ENCODE results near the gene TTLL9. TPM values are rescaled to one million over a fixed set of nuclear protein-coding genes. Genes with fewer than 3 reads are reported as not detected.

The TTLL9 gene
- total RNA-seq, 4 donors from 2014 or later = 0.17 to 0.34 TPM; not detected in 2

- 90% methylated on average over 10 of the region's 10 CpGs for WGBS
- intact Hi-C loops (cut with DNase I) = no loop called here
- DNase-seq (ENCODE audit: extremely low spot score) = no peak
- TF ChIP-seq EP300 (IDR thresholded peaks at IDR 0.05) (no peak), CTCF (IDR thresholded peaks at IDR 0.05) (no peak), POLR2AphosphoS5 (IDR thresholded peaks at IDR 0.05) (no peak), POLR2A (IDR thresholded peaks at IDR 0.05; ENCODE audit: low read depth) (no peak)
- Histone ChIP-seq H3K27ac (replicated peaks in 1 of 4) (no peak overlapping the region), H3K27me3 (peaks cover 0 to 5% (median 0%) of the 10 kb centered on the region in 4 donors), H3K4me3 (no peak overlapping the region), H3K9me3 (no peaks in the 10 kb centered on the region), H3K36me3 (no peaks in the 10 kb centered on the region), H3K4me1 (no peaks in the 10 kb centered on the region)
Measured at GRCh38 chr20:31933698-31934097, 63.3 kb downstream of the TTLL9 start.

GRCh38 chr20:31934491-31934890 is 64.1 kb downstream of the TTLL9 start:
- H3K27ac ChIP-seq (replicated peaks in 1 of 4) = no peak overlapping the region
- no peak overlapping the region for H3K4me3 ChIP-seq
- no peaks in the 10 kb centered on the region for H3K36me3 ChIP-seq
- H3K9me3 ChIP-seq = no peaks in the 10 kb centered on the region
- H3K4me1 ChIP-seq = no peaks in the 10 kb centered on the region
- WGBS = 90% methylated on average over 12 of the region's 14 CpGs
- no peak for TF ChIP-seq CTCF (IDR thresholded peaks at IDR 0.05)
- TF ChIP-seq POLR2AphosphoS5 (IDR thresholded peaks at IDR 0.05) = no peak
- no peak for TF ChIP-seq POLR2A (IDR thresholded peaks at IDR 0.05; ENCODE audit: low read depth)
- TF ChIP-seq EP300 (IDR thresholded peaks at IDR 0.05) = no peak
- no peak for DNase-seq (ENCODE audit: extremely low spot score)
- H3K27me3 ChIP-seq = peaks cover 0 to 5% (median 0%) of the 10 kb centered on the region in 4 donors
- intact Hi-C loops (cut with DNase I) = no loop called here

- WGBS = 69% methylated on average over 7 of the region's 8 CpGs
- TF ChIP-seq POLR2A (IDR thresholded peaks at IDR 0.05; ENCODE audit: low read depth) = no peak
- TF ChIP-seq EP300 (IDR thresholded peaks at IDR 0.05) = no peak
- no peak for TF ChIP-seq CTCF (IDR thresholded peaks at IDR 0.05)
- TF ChIP-seq POLR2AphosphoS5 (IDR thresholded peaks at IDR 0.05) = no peak
- DNase-seq (ENCODE audit: extremely low spot score) = no peak
- Histone ChIP-seq H3K27me3 (peaks cover 0 to 5% (median 0%) of the 10 kb centered on the region in 4 donors), H3K36me3 (no peaks in the 10 kb centered on the region), H3K9me3 (no peaks in the 10 kb centered on the region), H3K27ac (replicated peaks in 1 of 4) (no peak overlapping the region), H3K4me1 (no peaks in the 10 kb centered on the region), H3K4me3 (no peak overlapping the region)
- intact Hi-C loops (cut with DNase I) = no loop called here
Measured at GRCh38 chr20:31934968-31935764, 64.7 kb downstream of the TTLL9 start.

GRCh38 chr20:31936420-31936819 is 66.0 kb downstream of the TTLL9 start:
- Histone ChIP-seq H3K9me3 (no peaks in the 10 kb centered on the region), H3K4me1 (no peaks in the 10 kb centered on the region), H3K27ac (replicated peaks in 1 of 4) (no peak overlapping the region), H3K36me3 (no peaks in the 10 kb centered on the region), H3K4me3 (no peak overlapping the region), H3K27me3 (peaks cover 0 to 1% (median 0%) of the 10 kb centered on the region in 4 donors)
- TF ChIP-seq POLR2AphosphoS5 (IDR thresholded peaks at IDR 0.05) (no peak), EP300 (IDR thresholded peaks at IDR 0.05) (no peak), CTCF (IDR thresholded peaks at IDR 0.05) (no peak), POLR2A (IDR thresholded peaks at IDR 0.05; ENCODE audit: low read depth) (no peak)
- intact Hi-C loops (cut with DNase I) = no loop called here
- WGBS = 72% methylated on average over 4 of the region's 4 CpGs
- no peak for DNase-seq (ENCODE audit: extremely low spot score)
